Measurements from ENCODE around the gene SLC11A1.

The SLC11A1 gene

GRCh38 chr2:218347172-218347571 is 34.9 kb upstream of the SLC11A1 start:
- no peak overlapping the region for H3K27ac ChIP-seq (ENCODE audit: low read depth, low read length)
- no peak overlapping the region for H3K4me3 ChIP-seq (ENCODE audit: low read depth in 1 of 2, low read length in 2 of 2)
- no peaks in the 10 kb centered on the region for H3K27me3 ChIP-seq (ENCODE audit: control insufficient read depth in 1 of 2, insufficient read depth in 2 of 2, low read length in 2 of 2)
- H3K4me1 ChIP-seq (ENCODE audit: insufficient read depth, low read length), result no peaks in the 10 kb centered on the region
- H3K9me3 ChIP-seq (ENCODE audit: low read length), result no peaks in the 10 kb centered on the region
- no peak overlapping the region for H3K9ac ChIP-seq (ENCODE audit: low read length)
- no peaks in the 10 kb centered on the region for H3K36me3 ChIP-seq (ENCODE audit: insufficient read depth, low read length)

DNA sequence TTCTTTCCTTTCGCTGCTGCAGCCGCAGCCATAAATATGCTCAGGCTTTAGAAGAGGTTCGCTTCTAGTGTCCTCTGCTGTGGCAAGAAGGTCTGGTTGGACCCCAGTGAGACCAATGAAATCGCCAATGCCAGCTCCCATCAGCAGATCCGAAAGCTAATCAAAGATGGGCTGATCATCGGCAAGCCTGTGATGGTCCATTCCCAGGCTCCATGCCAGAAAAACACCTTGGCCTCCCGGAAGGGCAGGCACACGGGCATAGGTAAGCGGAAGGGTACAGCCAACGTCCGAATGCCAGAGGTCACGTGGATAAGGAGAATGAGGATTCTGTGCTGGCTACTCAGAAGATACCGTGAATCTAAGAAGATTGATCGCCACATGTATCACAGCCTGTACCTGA is 28.0 kb upstream of the SLC11A1 start:
- Histone ChIP-seq H3K27me3 (ENCODE audit: control insufficient read depth in 1 of 2, insufficient read depth in 2 of 2, low read length in 2 of 2) (no peaks in the 10 kb centered on the region), H3K9ac (ENCODE audit: low read length) (no peak overlapping the region), H3K27ac (ENCODE audit: low read depth, low read length) (no peak overlapping the region), H3K9me3 (ENCODE audit: low read length) (no peaks in the 10 kb centered on the region), H3K36me3 (ENCODE audit: insufficient read depth, low read length) (no peaks in the 10 kb centered on the region), H3K4me1 (ENCODE audit: insufficient read depth, low read length) (no peaks in the 10 kb centered on the region), H3K4me3 (ENCODE audit: low read depth in 1 of 2, low read length in 2 of 2) (no peak overlapping the region)

DNA sequence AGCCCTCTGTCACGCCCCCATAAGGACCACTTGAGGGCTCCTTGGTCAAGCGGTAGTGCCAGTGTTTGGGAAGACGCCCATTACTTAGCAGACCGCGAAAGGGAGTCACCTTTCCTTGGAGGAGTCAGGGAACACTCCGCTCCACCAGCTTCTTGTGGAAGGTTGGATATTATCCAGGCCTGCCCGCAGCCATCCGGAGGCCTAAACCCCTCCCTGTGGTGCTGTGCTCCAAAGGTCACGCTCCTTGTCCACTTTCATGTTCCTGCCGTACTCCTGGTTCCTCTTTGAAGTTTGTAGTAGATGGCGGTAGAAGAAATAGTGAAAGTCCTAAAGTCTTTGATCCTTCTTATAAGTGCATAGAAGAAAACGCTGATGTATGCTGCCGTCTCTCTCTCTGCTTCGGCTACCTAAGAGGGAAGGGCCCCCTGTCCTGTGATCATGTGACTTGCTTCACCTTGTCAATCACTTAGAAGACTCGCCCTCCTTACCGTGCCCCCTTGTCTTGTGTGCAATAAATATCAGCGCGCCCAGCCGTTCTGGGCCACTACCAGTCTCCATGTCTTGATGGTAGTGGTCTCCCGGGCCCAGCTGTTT is 27.1 kb upstream of the SLC11A1 start:
- Histone ChIP-seq H3K4me1 (ENCODE audit: insufficient read depth, low read length) (no peaks in the 10 kb centered on the region), H3K4me3 (ENCODE audit: low read depth in 1 of 2, low read length in 2 of 2) (no peak overlapping the region), H3K36me3 (ENCODE audit: insufficient read depth, low read length) (no peaks in the 10 kb centered on the region), H3K27me3 (ENCODE audit: control insufficient read depth in 1 of 2, insufficient read depth in 2 of 2, low read length in 2 of 2) (no peaks in the 10 kb centered on the region), H3K9me3 (ENCODE audit: low read length) (no peaks in the 10 kb centered on the region), H3K9ac (ENCODE audit: low read length) (no peak overlapping the region), H3K27ac (ENCODE audit: low read depth, low read length) (no peak overlapping the region)

DNA sequence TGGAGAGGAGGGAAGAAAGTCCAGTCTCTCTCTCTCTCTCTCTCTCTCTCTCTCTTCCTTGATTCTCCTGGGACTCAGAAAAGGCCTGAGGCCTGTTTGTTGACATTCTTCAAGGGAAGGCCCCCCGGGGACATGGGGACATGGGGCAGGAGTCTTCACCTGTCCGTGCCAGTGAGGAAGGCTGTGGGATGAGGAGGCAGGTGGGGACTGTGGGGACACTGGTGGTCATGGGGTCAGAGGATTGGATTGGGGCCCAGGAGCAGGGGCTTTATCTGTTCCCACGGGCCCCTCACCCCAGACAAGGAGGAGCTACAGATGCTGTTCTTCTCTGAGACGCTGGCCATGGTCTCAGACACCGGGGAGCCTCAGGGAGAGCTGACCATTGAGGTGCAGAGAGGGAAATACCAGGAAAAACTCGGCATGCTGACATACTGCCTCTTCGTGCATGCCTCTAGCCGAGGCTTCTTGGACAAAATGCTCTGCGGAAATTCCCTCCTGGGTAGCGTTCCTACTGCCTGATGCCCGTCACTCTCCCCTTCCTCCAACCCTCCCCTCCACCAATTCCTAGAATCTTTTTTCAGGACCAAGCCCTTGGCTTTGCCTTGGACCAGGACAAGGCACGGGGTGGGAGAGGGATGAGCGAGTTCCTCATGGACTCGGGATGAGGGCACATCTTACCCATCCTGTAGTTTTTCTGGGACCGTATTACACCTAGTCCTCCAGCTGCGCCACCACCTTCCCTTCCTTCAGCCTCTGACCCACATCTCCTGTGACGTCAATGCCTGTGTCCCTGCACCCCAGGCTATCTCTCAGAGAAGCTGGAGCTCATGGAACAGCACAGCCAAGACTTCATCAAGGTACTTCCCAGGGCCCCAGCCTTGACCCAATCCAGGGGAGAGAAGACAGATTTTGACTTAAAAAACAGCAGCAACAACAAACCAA is 24.6 kb upstream of the SLC11A1 start:
- H3K4me3 ChIP-seq (ENCODE audit: low read depth in 1 of 2, low read length in 2 of 2), result no peak overlapping the region
- no peaks in the 10 kb centered on the region for H3K9me3 ChIP-seq (ENCODE audit: low read length)
- H3K36me3 ChIP-seq (ENCODE audit: insufficient read depth, low read length), result no peaks in the 10 kb centered on the region
- no peak overlapping the region for H3K9ac ChIP-seq (ENCODE audit: low read length)
- no peaks in the 10 kb centered on the region for H3K27me3 ChIP-seq (ENCODE audit: control insufficient read depth in 1 of 2, insufficient read depth in 2 of 2, low read length in 2 of 2)
- H3K4me1 ChIP-seq (ENCODE audit: insufficient read depth, low read length), result no peaks in the 10 kb centered on the region
- no peak overlapping the region for H3K27ac ChIP-seq (ENCODE audit: low read depth, low read length)

DNA sequence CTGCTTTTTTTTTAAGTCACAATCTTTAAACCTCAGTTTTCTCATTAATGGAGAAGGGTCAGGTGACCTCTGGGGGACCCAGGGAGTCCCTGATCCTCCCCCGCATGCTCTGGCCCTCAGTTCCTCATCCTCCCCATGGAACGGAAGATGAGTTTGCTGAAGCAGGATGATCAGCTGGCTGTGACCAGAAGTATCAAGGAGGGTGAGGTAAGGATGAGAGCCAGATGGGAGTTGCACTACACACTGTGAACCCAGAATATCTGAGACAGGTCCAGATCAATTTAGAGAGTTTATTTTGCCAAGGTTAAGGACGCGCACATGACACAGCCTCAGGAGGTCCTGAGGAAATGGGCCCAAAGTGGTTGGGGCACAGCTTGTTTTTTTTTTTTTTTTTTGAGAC is 21.6 kb upstream of the SLC11A1 start:
- H3K9ac ChIP-seq (ENCODE audit: low read length), result no peak overlapping the region
- H3K4me3 ChIP-seq (ENCODE audit: low read depth in 1 of 2, low read length in 2 of 2), result no peak overlapping the region
- no peaks in the 10 kb centered on the region for H3K4me1 ChIP-seq (ENCODE audit: insufficient read depth, low read length)
- no peaks in the 10 kb centered on the region for H3K9me3 ChIP-seq (ENCODE audit: low read length)
- H3K36me3 ChIP-seq (ENCODE audit: insufficient read depth, low read length), result no peaks in the 10 kb centered on the region
- no peak overlapping the region for H3K27ac ChIP-seq (ENCODE audit: low read depth, low read length)
- no peaks in the 10 kb centered on the region for H3K27me3 ChIP-seq (ENCODE audit: control insufficient read depth in 1 of 2, insufficient read depth in 2 of 2, low read length in 2 of 2)

DNA sequence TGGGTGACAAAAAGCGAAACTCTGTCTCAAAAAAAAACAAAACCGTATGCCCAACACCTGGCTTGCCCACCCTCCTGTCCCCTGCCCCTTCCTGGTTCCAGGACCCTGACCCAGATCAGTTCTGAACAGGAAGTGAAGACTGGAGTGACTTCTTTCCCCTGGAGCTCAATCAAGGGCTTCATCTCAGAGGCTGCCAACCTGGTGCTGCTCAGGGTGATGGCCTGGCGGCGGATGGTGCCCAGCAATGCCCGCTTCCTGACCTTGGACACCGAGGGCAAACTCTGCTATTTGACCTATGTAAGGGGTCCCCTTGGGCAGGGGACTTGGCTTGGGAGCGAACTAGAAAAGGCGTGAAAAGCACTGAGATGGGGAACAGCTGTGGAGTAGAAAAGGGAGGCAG is 19.5 kb upstream of the SLC11A1 start:
- H3K27me3 ChIP-seq (ENCODE audit: control insufficient read depth in 1 of 2, insufficient read depth in 2 of 2, low read length in 2 of 2), result no peaks in the 10 kb centered on the region
- no peak overlapping the region for H3K9ac ChIP-seq (ENCODE audit: low read length)
- H3K9me3 ChIP-seq (ENCODE audit: low read length), result no peaks in the 10 kb centered on the region
- H3K4me1 ChIP-seq (ENCODE audit: insufficient read depth, low read length), result no peaks in the 10 kb centered on the region
- no peak overlapping the region for H3K4me3 ChIP-seq (ENCODE audit: low read depth in 1 of 2, low read length in 2 of 2)
- no peak overlapping the region for H3K27ac ChIP-seq (ENCODE audit: low read depth, low read length)
- no peaks in the 10 kb centered on the region for H3K36me3 ChIP-seq (ENCODE audit: insufficient read depth, low read length)

DNA sequence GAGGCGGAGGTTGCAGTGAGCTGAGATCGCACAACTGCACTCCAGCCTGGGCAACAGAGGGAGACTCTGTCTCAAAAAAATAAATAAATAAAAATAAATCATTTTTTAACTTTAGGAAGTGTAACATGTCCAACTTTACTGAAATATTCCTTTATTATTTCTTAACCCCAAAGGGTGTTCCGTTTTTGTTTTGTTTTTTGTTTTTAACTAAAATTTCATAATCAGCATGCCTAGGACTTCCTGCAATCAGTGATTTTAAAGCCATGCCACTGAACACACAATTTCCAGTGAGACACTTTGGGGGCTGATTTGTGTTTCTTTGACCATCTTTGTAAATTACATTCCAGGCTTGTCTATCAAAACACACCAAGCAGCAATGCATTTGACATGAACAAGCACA is 18.3 kb upstream of the SLC11A1 start:
- H3K4me1 ChIP-seq (ENCODE audit: insufficient read depth, low read length), result peaks cover 3% of the 10 kb centered on the region
- no peak overlapping the region for H3K4me3 ChIP-seq (ENCODE audit: low read depth in 1 of 2, low read length in 2 of 2)
- no peak overlapping the region for H3K9ac ChIP-seq (ENCODE audit: low read length)

DNA sequence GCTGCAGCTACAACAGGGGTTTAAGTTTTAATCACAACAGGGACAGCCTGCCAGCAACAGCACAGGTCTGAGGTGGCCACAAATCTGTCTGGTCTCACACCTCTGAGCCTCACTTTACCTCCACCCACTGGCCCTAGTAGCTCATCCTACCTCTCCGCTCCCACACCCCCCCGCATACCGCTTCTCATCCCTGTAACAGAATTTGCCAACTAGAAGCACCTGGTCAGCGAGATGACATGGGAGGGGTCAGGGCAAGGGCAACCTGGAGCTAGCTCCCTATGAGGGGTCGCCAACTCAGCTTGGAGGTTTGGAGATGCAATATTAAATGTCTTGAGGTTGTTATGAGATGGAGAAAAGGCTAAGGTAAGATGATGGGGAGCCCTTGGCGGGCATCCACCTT is 17.9 kb upstream of the SLC11A1 start:
- Histone ChIP-seq H3K36me3 (ENCODE audit: insufficient read depth, low read length) (no peaks in the 10 kb centered on the region), H3K9me3 (ENCODE audit: low read length) (no peaks in the 10 kb centered on the region), H3K27me3 (ENCODE audit: control insufficient read depth in 1 of 2, insufficient read depth in 2 of 2, low read length in 2 of 2) (no peaks in the 10 kb centered on the region), H3K27ac (ENCODE audit: low read depth, low read length) (no peak overlapping the region), H3K4me3 (ENCODE audit: low read depth in 1 of 2, low read length in 2 of 2) (no peak overlapping the region), H3K4me1 (ENCODE audit: insufficient read depth, low read length) (peaks cover 8% of the 10 kb centered on the region), H3K9ac (ENCODE audit: low read length) (no peak overlapping the region)

More for the DNA sequence above, 18.3 kb upstream of the SLC11A1 start:
- H3K27me3 ChIP-seq (ENCODE audit: control insufficient read depth in 1 of 2, insufficient read depth in 2 of 2, low read length in 2 of 2), result no peaks in the 10 kb centered on the region
- no peak overlapping the region for H3K27ac ChIP-seq (ENCODE audit: low read depth, low read length)
- H3K9me3 ChIP-seq (ENCODE audit: low read length), result no peaks in the 10 kb centered on the region
- H3K36me3 ChIP-seq (ENCODE audit: insufficient read depth, low read length), result no peaks in the 10 kb centered on the region

DNA sequence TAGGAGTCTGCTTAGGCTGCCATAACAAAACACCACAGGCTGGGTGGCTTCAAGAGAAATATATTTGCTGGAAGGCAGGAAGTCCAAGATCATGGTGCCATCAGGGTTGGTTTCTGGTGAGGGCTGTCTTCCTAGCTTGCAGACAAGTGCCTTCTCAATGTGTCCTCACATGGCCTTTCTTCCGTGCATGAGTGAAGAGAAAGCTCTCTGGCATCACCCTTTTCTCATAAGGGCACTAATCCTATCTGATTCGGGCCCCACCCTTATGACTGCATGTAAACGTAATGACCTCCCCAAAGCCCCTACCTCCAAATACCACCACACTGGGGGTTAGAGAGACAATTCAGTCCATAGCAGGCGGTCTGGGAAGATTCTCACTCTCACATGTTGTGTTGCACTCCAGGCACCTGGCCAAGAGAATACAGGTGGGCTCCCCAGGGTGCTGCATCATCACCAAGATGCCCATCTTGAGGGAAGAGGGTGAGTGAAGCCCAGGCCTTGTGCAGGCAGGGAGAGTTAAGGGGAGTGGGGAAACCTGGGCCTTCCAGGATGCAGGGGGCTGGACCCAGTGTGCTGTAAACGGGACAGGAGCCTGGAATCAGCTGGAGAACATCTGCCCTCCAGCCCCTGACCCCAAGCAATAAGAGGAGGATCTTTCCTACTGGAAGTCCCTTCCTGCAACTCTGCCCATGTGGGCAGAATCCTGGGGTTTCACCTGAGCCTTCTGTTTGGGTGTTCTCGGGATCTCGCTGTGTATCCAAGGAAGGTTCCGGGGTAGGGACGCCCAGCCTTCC is 15.3 kb upstream of the SLC11A1 start:
- Histone ChIP-seq H3K9ac (ENCODE audit: low read length) (no peak overlapping the region), H3K4me1 (ENCODE audit: insufficient read depth, low read length) (peaks cover 18% of the 10 kb centered on the region), H3K9me3 (ENCODE audit: low read length) (no peaks in the 10 kb centered on the region), H3K27me3 (ENCODE audit: control insufficient read depth in 1 of 2, insufficient read depth in 2 of 2, low read length in 2 of 2) (no peaks in the 10 kb centered on the region), H3K4me3 (ENCODE audit: low read depth in 1 of 2, low read length in 2 of 2) (peak overlapping the region in 1 of 2 donors; percentile 44), H3K27ac (ENCODE audit: low read depth, low read length) (no peak overlapping the region), H3K36me3 (ENCODE audit: insufficient read depth, low read length) (no peaks in the 10 kb centered on the region)

DNA sequence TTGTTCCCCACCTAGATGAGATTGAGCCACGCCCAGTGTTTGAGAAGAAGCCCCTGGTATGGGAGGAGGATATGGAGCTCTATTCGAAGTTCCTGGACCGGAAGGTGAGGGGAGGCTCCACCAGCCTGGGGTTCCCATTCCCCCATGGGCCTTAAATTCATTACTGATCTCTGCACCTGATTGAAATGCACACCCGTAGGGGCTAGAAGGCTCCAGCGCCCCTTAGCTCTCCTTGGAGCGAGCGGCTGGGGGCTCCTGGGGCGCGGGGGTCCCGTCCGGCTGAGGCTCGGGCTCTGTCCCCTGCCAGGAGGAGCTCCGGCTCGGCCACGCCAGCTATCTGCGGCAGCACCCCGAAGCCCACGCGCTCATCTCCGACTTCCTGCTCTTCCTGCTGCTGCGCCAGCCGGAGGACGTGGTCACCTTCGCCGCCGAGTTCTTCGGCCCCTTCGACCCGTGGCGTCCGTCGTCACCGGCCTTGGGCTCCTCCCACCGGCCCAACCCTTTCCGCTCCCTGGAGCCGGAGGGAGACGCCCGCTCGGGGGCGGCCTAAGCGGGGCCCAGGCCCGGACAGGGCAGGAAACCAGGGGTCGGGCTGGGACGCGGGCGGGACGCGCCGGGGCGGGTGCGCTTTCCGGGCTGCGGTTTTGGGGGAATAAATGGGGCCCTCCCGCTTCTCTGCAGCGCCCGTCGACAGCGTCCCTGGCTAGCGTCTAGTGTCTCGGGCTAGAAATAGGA is 14.5 kb upstream of the SLC11A1 start:
- Histone ChIP-seq H3K9me3 (ENCODE audit: low read length) (no peaks in the 10 kb centered on the region), H3K4me1 (ENCODE audit: insufficient read depth, low read length) (peaks cover 18% of the 10 kb centered on the region), H3K9ac (ENCODE audit: low read length) (peak overlapping the region; percentile 42), H3K27me3 (ENCODE audit: control insufficient read depth in 1 of 2, insufficient read depth in 2 of 2, low read length in 2 of 2) (no peaks in the 10 kb centered on the region), H3K27ac (ENCODE audit: low read depth, low read length) (peak overlapping the region; percentile 88), H3K4me3 (ENCODE audit: low read depth in 1 of 2, low read length in 2 of 2) (peak overlapping the region; percentile 44 to 73), H3K36me3 (ENCODE audit: insufficient read depth, low read length) (no peaks in the 10 kb centered on the region)

DNA sequence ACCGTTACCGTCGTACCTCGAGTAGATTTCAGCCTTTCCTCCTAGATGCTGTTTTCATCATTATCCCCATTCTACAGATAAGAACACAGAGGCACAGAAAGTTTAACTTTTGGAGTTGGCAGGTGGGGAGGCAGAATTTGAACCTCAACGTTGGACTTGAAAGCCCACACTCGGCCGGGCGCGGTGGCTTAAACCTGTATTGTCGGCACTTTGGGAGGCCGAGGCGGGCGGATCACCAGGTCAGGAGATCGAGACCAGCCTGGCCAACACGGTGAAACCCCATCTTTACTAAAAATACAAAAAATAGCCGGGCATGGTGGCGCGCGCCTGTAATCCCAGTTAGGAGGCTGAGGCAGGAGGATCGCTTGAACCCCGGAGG is 13.9 kb upstream of the SLC11A1 start:
- no peaks in the 10 kb centered on the region for H3K9me3 ChIP-seq (ENCODE audit: low read length)
- peak overlapping the region; percentile 88 for H3K27ac ChIP-seq (ENCODE audit: low read depth, low read length)
- no peaks in the 10 kb centered on the region for H3K36me3 ChIP-seq (ENCODE audit: insufficient read depth, low read length)
- peak overlapping the region; percentile 44 to 73 for H3K4me3 ChIP-seq (ENCODE audit: low read depth in 1 of 2, low read length in 2 of 2)
- peaks cover 18% of the 10 kb centered on the region for H3K4me1 ChIP-seq (ENCODE audit: insufficient read depth, low read length)
- no peak overlapping the region for H3K9ac ChIP-seq (ENCODE audit: low read length)
- no peaks in the 10 kb centered on the region for H3K27me3 ChIP-seq (ENCODE audit: control insufficient read depth in 1 of 2, insufficient read depth in 2 of 2, low read length in 2 of 2)
